ENCODE measurements around the gene NTNG2. TPM values are rescaled to one million over a fixed set of nuclear protein-coding genes. Genes with fewer than 3 reads are reported as not detected.

The NTNG2 gene
- total and polyA plus RNA-seq, 8 donors, result under 0.01 to 8.1 (median 0.31) TPM; not detected in 1

GRCh38 chr9:132162764-132163456 is 1.1 kb downstream of the NTNG2 start:
- intact Hi-C loops (cut with DNase I; ENCODE audit: low total_unique reads), result no loop called here
- peaks cover 29 to 43% (median 35%) of the 10 kb centered on the region in 4 donors for H3K4me1 ChIP-seq
- H3K4me3 ChIP-seq, result peak overlapping the region; percentile 65 to 89 (median 68)
- no peak overlapping the region for H3K27ac ChIP-seq
- peaks cover 11 to 99% (median 81%) of the 10 kb centered on the region in 3 donors for H3K27me3 ChIP-seq
- H3K9me3 ChIP-seq, result no peaks in the 10 kb centered on the region
- no peaks in the 10 kb centered on the region for H3K36me3 ChIP-seq
- no peak for TF ChIP-seq POLR2AphosphoS5 (IDR thresholded peaks at IDR 0.05)
- TF ChIP-seq POLR2A (IDR thresholded peaks at IDR 0.05), result no peak
- TF ChIP-seq, protein P1, sequence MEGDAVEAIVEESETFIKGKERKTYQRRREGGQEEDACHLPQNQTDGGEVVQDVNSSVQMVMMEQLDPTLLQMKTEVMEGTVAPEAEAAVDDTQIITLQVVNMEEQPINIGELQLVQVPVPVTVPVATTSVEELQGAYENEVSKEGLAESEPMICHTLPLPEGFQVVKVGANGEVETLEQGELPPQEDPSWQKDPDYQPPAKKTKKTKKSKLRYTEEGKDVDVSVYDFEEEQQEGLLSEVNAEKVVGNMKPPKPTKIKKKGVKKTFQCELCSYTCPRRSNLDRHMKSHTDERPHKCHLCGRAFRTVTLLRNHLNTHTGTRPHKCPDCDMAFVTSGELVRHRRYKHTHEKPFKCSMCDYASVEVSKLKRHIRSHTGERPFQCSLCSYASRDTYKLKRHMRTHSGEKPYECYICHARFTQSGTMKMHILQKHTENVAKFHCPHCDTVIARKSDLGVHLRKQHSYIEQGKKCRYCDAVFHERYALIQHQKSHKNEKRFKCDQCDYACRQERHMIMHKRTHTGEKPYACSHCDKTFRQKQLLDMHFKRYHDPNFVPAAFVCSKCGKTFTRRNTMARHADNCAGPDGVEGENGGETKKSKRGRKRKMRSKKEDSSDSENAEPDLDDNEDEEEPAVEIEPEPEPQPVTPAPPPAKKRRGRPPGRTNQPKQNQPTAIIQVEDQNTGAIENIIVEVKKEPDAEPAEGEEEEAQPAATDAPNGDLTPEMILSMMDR (IDR thresholded peaks at IDR 0.05), result no peak
- TF ChIP-seq EP300 (IDR thresholded peaks at IDR 0.05), result no peak
- 0 to 2% (median 1%) methylated on average over 47 to 74 of the region's 74 CpGs for WGBS, 5 donors
- no peak for DNase-seq

GRCh38 chr9:132163457-132163875 is 1.6 kb downstream of the NTNG2 start:
- TF ChIP-seq POLR2A (IDR thresholded peaks at IDR 0.05) (no peak), EP300 (IDR thresholded peaks at IDR 0.05) (no peak), POLR2AphosphoS5 (IDR thresholded peaks at IDR 0.05) (no peak)
- TF ChIP-seq, protein P1 (IDR thresholded peaks at IDR 0.05), result no peak
- WGBS, 5 donors, result 0 to 1% (median 1%) methylated on average over 23 to 29 of the region's 29 CpGs
- peak in 1 of 2 donors; percentile 56 for DNase-seq
- Histone ChIP-seq H3K9me3 (no peaks in the 10 kb centered on the region), H3K4me1 (peaks cover 29 to 43% (median 35%) of the 10 kb centered on the region in 4 donors), H3K27me3 (peaks cover 11 to 99% (median 83%) of the 10 kb centered on the region in 3 donors), H3K27ac (no peak overlapping the region), H3K36me3 (no peaks in the 10 kb centered on the region), H3K4me3 (peak overlapping the region; percentile 65 to 89 (median 68))
- intact Hi-C loops (cut with DNase I; ENCODE audit: low total_unique reads), result no loop called here

GRCh38 chr9:132163876-132164603 is 2.2 kb downstream of the NTNG2 start:
- Histone ChIP-seq H3K36me3 (no peaks in the 10 kb centered on the region), H3K4me3 (peak overlapping the region in 3 of 4 donors; percentile 65 to 89 (median 67)), H3K9me3 (no peaks in the 10 kb centered on the region), H3K4me1 (peaks cover 29 to 43% (median 35%) of the 10 kb centered on the region in 4 donors), H3K27me3 (peaks cover 15 to 99% (median 89%) of the 10 kb centered on the region in 3 donors), H3K27ac (no peak overlapping the region)
- WGBS, 5 donors, result 9 to 22% (median 11%) methylated on average over 41 to 45 of the region's 45 CpGs
- intact Hi-C loops (cut with DNase I; ENCODE audit: low total_unique reads), result no loop called here
- no peak for DNase-seq
- no peak for TF ChIP-seq POLR2AphosphoS5 (IDR thresholded peaks at IDR 0.05)
- TF ChIP-seq, protein P1 (IDR thresholded peaks at IDR 0.05), result no peak
- TF ChIP-seq POLR2A (IDR thresholded peaks at IDR 0.05), result no peak
- no peak for TF ChIP-seq EP300 (IDR thresholded peaks at IDR 0.05)

GRCh38 chr9:132164604-132165362 is 2.9 kb downstream of the NTNG2 start:
- no peak for DNase-seq
- TF ChIP-seq POLR2A (IDR thresholded peaks at IDR 0.05), result no peak
- TF ChIP-seq POLR2AphosphoS5 (IDR thresholded peaks at IDR 0.05), result peak in 1 of 3 donors; percentile 13
- H3K4me1 ChIP-seq, result peaks cover 29 to 43% (median 35%) of the 10 kb centered on the region in 4 donors
- no peak overlapping the region for H3K27ac ChIP-seq
- intact Hi-C loops (cut with DNase I; ENCODE audit: low total_unique reads), result loop anchor here (5.0 kb wide), 1 partner anchor 68 kb away; no protein-coding TSS in a partner anchor
- WGBS, 5 donors, result 17 to 26% (median 24%) methylated on average over 16 of the region's 16 CpGs
- H3K27me3 ChIP-seq, result peaks cover 15 to 99% (median 89%) of the 10 kb centered on the region in 3 donors
- no peak overlapping the region for H3K4me3 ChIP-seq
- no peaks in the 10 kb centered on the region for H3K36me3 ChIP-seq
- no peaks in the 10 kb centered on the region for H3K9me3 ChIP-seq

All from stomach (tissue), 9 donors.